GM06990 (cell line): Measurements from ENCODE around the gene HIVEP3.
A peak's percentile ranks its signal among the peaks of the same experiment; 100 is the strongest.

Experiments used
- DNase-seq: peaks from one replicate; pipeline ENCODE4 v3.0.0-alpha.2; 2011; ENCODE audit not compliant: insufficient read length; ENCODE audit errors: extremely low read depth
- H3K27me3 ChIP-seq: replicated peaks from 2 replicates; pipeline ENCODE4 v1.6.0; 2011; ENCODE audit warnings: low read length; ENCODE audit not compliant: control insufficient read depth, insufficient read depth
- H3K36me3 ChIP-seq: 2 replicates; pipeline ENCODE4 v1.5.1; 2011; ENCODE audit warnings: low read length; ENCODE audit not compliant: control insufficient read depth, insufficient read depth
- H3K4me3 ChIP-seq: replicated peaks from 2 replicates; pipeline ENCODE4 v1.5.1; 2011; ENCODE audit warnings: low read depth, mild to moderate bottlenecking, control low read depth, low read length
- TF ChIP-seq, protein P1 (sequence below): IDR thresholded peaks from 2 replicates; pipeline ENCODE4 v1.5.1; 2011; ENCODE audit warnings: low read length, control low read depth, mild to moderate bottlenecking, inconsistent platforms; ENCODE audit not compliant: insufficient read depth, poor library complexity, severe bottlenecking

The HIVEP3 gene

DNA sequence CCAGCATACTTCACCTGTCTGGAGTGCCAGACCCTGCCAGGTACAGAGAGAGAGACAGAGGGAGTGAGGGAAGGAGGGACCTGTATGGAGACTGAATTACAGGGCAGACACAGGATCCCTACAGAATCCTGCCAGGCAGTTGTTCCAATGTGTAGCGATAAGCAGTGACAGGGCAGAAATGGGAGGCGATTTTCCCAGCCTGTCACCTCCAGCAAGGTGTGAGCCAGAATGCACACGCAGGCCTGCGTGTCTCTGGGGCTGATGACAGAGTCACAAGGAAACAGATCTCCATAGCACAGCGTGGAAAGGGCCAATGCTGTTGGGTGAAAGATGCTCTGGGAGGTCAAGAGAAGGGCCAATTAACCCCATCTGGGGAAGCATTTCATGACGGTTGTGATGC lies 111.3 kb downstream of the HIVEP3 start:
- DNase-seq = no peak
- Histone ChIP-seq H3K4me3 (no peak overlapping the region), H3K36me3 (no peaks in the 10 kb centered on the region), H3K27me3 (no peaks in the 10 kb centered on the region)
- TF ChIP-seq, protein P1, sequence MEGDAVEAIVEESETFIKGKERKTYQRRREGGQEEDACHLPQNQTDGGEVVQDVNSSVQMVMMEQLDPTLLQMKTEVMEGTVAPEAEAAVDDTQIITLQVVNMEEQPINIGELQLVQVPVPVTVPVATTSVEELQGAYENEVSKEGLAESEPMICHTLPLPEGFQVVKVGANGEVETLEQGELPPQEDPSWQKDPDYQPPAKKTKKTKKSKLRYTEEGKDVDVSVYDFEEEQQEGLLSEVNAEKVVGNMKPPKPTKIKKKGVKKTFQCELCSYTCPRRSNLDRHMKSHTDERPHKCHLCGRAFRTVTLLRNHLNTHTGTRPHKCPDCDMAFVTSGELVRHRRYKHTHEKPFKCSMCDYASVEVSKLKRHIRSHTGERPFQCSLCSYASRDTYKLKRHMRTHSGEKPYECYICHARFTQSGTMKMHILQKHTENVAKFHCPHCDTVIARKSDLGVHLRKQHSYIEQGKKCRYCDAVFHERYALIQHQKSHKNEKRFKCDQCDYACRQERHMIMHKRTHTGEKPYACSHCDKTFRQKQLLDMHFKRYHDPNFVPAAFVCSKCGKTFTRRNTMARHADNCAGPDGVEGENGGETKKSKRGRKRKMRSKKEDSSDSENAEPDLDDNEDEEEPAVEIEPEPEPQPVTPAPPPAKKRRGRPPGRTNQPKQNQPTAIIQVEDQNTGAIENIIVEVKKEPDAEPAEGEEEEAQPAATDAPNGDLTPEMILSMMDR = no peak

DNA sequence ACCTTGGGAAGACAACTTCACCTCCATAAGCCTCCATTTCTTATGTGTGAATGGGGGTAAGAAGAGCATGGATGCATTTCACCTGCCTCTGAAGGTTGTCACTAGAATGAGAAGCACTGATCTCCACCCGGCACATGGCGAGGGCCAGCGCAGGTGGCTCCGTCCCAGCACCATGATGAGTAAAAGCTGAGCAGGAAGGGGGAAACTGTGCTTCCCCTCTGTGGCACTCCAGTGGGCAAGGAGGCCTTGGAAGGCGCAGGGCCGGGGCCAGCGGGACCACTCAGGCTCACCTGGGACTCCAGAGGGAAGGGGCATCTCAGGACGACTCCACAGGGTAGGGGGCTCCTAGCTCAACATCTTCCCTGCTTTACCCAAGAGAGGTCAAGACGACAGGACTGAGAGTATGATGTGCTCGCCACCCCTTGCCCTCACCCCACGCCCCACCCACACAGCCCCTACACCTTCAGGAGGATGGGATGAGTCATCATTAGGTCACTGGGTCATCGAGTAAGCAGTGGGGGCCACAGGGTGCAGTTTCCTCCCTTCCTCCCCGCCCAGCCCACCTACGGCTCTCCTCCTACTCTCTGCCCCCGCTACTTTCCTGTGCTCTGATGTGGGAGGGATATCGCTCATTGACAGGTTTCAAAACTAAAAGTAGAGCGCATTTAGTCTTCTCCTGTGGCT lies 112.1 kb downstream of the HIVEP3 start:
- Histone ChIP-seq H3K4me3 (peak overlapping the region; percentile 42), H3K27me3 (no peaks in the 10 kb centered on the region), H3K36me3 (no peaks in the 10 kb centered on the region)
- TF ChIP-seq, protein P1 = no peak
- DNase-seq = peak; percentile 78

- TF ChIP-seq, protein P1 = no peak
- Histone ChIP-seq H3K36me3 (no peaks in the 10 kb centered on the region), H3K4me3 (peak overlapping the region; percentile 42), H3K27me3 (no peaks in the 10 kb centered on the region)
- DNase-seq = no peak
Measured at GRCh38 chr1:41805771-41806471, 112.8 kb downstream of the HIVEP3 start.

DNA sequence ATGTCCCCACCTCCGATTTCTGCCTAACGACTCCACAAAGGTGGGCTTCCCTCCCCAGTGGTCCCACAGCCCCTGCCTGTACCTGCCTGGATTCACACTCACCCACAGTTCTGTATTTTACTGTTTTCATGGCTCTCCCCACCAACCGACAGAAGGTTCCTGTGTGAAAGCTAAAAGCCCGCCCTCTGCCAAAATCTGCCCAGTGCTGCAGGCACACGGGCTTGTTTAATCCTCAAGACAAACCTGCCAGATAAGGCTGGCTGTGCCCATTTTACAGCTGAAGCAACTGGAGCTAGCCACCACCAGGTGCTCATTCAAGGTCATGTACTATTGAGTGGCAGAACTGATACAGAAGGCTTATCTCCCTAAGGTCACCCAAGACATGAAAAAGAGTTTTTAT lies 114.5 kb downstream of the HIVEP3 start:
- Histone ChIP-seq H3K4me3 (no peak overlapping the region), H3K36me3 (no peaks in the 10 kb centered on the region), H3K27me3 (no peaks in the 10 kb centered on the region)
- TF ChIP-seq, protein P1 = no peak
- no peak for DNase-seq

DNA sequence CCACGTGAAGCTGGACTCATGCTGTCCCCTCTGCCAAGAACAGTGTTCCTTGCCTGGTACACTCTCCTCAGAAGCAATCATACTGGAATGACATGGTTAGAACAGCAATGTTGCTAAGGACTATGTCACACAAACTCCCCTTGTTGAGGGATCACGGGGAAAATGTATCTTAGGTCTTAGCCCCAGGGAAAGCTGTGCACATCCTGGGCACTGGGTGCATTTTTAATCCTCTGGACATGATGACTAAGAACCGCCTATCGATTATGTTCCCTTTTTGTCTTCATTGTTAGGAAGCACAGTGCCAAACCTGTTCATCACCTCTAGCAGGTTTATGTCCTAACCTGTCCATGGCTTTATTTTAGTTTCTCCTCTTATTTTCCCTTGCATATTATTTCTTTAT lies 115.1 kb downstream of the HIVEP3 start:
- Histone ChIP-seq H3K36me3 (no peaks in the 10 kb centered on the region), H3K4me3 (no peak overlapping the region), H3K27me3 (no peaks in the 10 kb centered on the region)
- DNase-seq = no peak
- TF ChIP-seq, protein P1 = no peak
